WERI-Rb-1 (cell line): Measurements from ENCODE around the gene FAM187B.

Experiments used
- DNase-seq: peaks from one replicate; pipeline ENCODE4 v3.0.0-alpha.2; 2020
- H3K27ac ChIP-seq: fragments of 250-450 bp; sonication (Bioruptor Pico); 2 replicates; pipeline ENCODE4 v1.5.1; 2020; ENCODE audit warnings: mild to moderate bottlenecking, moderate library complexity
- H3K27me3 ChIP-seq: fragments of 250-450 bp; sonication (Bioruptor Pico); 2 replicates; pipeline ENCODE4 v1.5.1; 2021; ENCODE audit warnings: mild to moderate bottlenecking, low read depth, moderate library complexity; ENCODE audit not compliant: insufficient read depth, severe bottlenecking
- H3K36me3 ChIP-seq: fragments of 250-450 bp; sonication (Bioruptor Pico); 2 replicates; pipeline ENCODE4 v1.5.1; 2020; ENCODE audit warnings: mild to moderate bottlenecking, moderate library complexity
- H3K4me3 ChIP-seq: 2 replicates; pipeline ENCODE4 v1.5.1; 2011; ENCODE audit warnings: low read depth, mild to moderate bottlenecking, control low read depth, low read length
- H3K9me3 ChIP-seq: fragments of 250-450 bp; sonication (Bioruptor Pico); 2 replicates; pipeline ENCODE4 v1.5.1; 2021; ENCODE audit warnings: mild to moderate bottlenecking, moderate library complexity; ENCODE audit not compliant: severe bottlenecking
- TF ChIP-seq, protein P1 (sequence below): IDR thresholded peaks from 2 replicates; pipeline ENCODE4 v1.5.1; 2011; ENCODE audit warnings: low read depth, mild to moderate bottlenecking, control low read depth, inconsistent platforms, low read length

Gene FAM187B

DNA sequence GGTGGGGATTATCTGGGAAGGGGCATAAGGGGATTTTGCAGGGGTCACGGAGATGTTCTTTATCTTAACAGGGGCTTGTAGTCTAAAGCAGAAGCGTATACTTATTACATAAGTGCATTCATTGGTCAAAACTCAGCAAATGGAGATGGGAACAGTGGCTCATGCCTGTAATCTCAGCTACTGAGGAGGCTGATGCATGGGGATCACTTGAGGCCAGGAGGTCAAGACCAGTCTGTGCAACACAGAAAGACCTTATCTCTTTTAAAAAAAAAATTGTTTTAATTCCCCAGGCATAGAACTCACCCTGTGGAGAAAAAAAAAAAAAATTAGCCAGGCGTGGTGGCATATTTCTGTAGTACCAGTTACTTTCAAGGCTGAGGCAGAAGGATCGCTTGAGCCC is 18.9 kb downstream of the FAM187B start:
- no peaks in the 10 kb centered on the region for H3K27me3 ChIP-seq
- DNase-seq: no peak
- H3K27ac ChIP-seq: no peak overlapping the region
- H3K9me3 ChIP-seq: no peaks in the 10 kb centered on the region
- no peaks in the 10 kb centered on the region for H3K36me3 ChIP-seq
- H3K4me3 ChIP-seq: no peak overlapping the region
- TF ChIP-seq, protein P1, sequence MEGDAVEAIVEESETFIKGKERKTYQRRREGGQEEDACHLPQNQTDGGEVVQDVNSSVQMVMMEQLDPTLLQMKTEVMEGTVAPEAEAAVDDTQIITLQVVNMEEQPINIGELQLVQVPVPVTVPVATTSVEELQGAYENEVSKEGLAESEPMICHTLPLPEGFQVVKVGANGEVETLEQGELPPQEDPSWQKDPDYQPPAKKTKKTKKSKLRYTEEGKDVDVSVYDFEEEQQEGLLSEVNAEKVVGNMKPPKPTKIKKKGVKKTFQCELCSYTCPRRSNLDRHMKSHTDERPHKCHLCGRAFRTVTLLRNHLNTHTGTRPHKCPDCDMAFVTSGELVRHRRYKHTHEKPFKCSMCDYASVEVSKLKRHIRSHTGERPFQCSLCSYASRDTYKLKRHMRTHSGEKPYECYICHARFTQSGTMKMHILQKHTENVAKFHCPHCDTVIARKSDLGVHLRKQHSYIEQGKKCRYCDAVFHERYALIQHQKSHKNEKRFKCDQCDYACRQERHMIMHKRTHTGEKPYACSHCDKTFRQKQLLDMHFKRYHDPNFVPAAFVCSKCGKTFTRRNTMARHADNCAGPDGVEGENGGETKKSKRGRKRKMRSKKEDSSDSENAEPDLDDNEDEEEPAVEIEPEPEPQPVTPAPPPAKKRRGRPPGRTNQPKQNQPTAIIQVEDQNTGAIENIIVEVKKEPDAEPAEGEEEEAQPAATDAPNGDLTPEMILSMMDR: no peak

DNA sequence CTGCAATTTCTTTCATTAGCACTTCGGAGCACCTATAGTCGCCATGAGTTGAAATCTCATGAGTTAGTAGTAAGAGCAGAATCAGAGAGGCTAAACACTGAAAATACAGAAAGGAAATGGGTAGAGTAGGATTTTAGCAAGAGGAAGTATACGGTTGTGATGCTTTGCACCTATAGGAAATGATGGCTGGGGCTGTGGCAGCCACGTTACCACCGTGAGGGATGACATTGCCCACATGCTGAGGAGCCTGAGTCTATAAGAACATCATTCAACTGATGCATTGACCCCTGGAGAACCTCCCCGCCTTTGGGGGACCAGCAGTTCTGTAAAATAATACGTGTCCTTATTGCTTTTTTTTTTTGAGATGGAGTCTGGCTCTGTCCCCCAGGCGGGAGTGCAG is 20.4 kb downstream of the FAM187B start:
- TF ChIP-seq, protein P1: no peak

DNA sequence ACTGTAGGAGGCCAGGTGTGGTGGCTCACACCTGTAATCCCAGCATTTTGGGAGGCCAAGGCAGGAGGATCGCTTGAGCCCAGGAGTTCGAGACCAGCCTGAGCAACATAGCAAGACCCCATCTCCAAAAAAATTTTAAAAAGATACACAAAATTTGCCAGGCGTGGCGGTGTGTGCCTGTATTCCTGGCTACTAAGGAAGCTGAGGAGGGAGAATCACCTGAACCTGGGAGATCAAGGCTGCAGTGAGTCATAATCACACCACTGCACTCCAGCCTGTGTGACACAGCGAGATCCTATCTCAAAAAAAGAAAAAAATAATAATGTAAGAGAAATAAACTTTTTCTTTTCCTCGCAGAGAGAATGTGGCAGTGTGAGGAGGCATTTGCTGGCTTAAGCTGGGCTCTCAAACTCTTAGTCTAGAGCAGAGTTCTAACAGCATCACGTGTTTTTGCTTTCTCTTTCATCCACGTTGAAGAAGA is 21.1 kb downstream of the FAM187B start:
- TF ChIP-seq, protein P1: no peak
- Histone ChIP-seq H3K4me3 (no peak overlapping the region), H3K27ac (no peak overlapping the region)

More for the DNA sequence above, 20.4 kb downstream of the FAM187B start:
- DNase-seq: no peak
- Histone ChIP-seq H3K36me3 (no peaks in the 10 kb centered on the region), H3K27ac (no peak overlapping the region), H3K4me3 (no peak overlapping the region), H3K9me3 (no peaks in the 10 kb centered on the region), H3K27me3 (no peaks in the 10 kb centered on the region)

DNA sequence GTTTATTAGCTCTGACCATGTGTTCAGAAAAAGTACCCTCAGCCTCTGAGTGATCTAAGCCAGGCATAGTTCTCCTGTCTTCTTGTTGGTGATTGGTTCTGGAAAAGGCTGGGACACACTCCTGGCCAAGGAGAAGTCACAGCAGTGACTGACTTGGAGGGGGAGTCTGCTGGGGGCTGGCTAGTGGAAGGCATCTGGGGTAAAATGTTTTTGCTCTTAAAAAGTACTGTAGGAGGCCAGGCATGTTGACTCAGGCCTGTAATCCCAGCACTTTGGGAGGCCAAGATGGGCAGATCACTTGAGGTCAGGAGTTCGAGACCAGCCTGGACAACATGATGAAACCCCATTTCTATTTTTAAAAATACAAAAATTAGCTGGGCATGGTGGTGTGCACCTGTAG is 21.7 kb downstream of the FAM187B start:
- Histone ChIP-seq H3K4me3 (no peak overlapping the region), H3K27ac (no peak overlapping the region)

More for the DNA sequence above, 21.1 kb downstream of the FAM187B start:
- no peak for DNase-seq
- Histone ChIP-seq H3K9me3 (no peaks in the 10 kb centered on the region), H3K27me3 (no peaks in the 10 kb centered on the region), H3K36me3 (no peaks in the 10 kb centered on the region)

DNA sequence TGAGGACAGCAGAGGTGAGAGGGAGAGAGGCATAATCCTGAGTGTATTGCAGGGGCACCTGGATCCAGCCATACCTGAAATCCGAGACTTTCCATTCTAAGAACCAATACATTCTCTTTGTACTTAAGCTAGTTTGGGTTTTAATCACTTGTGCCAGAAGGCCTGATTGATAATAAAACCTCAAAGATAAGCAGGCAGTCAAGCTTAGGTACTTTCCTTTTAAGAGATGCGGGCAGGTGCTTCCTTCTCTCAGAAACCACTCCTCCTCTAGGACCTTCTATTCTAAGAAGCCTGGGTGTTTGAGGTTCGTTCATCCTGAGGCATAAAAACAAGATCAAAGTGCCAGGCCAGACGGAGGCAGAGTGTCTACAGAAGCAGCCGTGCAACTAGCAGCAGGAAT is 22.2 kb downstream of the FAM187B start:
- H3K9me3 ChIP-seq: no peaks in the 10 kb centered on the region
- H3K4me3 ChIP-seq: no peak overlapping the region
- H3K27ac ChIP-seq: no peak overlapping the region
- H3K36me3 ChIP-seq: no peaks in the 10 kb centered on the region
- TF ChIP-seq, protein P1: no peak
- DNase-seq: no peak
- no peaks in the 10 kb centered on the region for H3K27me3 ChIP-seq

More for the DNA sequence above, 21.7 kb downstream of the FAM187B start:
- TF ChIP-seq, protein P1: no peak
- Histone ChIP-seq H3K9me3 (no peaks in the 10 kb centered on the region), H3K36me3 (no peaks in the 10 kb centered on the region), H3K27me3 (no peaks in the 10 kb centered on the region)
- no peak for DNase-seq

DNA sequence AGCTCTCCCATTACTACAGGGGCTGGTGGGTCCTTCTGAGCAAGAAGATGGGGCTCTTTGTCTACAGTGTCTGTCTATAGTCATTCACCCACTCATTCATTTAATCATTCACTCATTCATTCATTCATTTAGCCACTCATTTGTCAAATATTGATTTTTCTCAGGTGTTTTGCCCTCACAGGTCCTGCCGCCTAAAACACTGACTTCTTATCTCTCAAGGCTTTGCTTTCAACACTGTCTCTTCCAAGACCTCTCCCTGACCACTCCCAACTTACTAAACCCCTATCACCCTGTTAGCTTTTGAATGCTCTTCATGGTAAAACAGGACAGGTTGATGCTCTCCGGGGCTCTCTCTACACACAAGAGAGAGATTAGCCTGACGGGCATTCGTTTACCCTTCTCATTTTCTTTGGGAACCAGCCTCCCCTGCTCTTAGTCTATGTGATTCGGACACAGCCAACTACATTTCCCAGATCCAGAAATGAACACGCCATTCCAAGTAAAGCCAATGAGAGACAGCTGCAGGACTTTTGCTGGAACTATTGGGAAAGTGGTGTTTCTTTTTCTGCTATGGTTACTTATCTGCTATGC is 22.7 kb downstream of the FAM187B start:
- H3K9me3 ChIP-seq: no peaks in the 10 kb centered on the region
- no peaks in the 10 kb centered on the region for H3K36me3 ChIP-seq
- DNase-seq: no peak
- H3K4me3 ChIP-seq: no peak overlapping the region
- no peak overlapping the region for H3K27ac ChIP-seq
- TF ChIP-seq, protein P1: no peak
- H3K27me3 ChIP-seq: no peaks in the 10 kb centered on the region
